Mucosa of stomach (tissue), 1 donor: ENCODE results near the gene STK38.

Source experiments
- H3K27me3 ChIP-seq: one replicate; pipeline ENCODE4 v1.7.0; 2013; ENCODE audit warnings: mild to moderate bottlenecking, low read length; ENCODE audit not compliant: control insufficient read depth, insufficient read depth
- H3K36me3 ChIP-seq: one replicate; pipeline ENCODE4 v1.7.0; 2013; ENCODE audit warnings: low read length; ENCODE audit not compliant: control insufficient read depth, insufficient read depth
- H3K4me1 ChIP-seq: one replicate; pipeline ENCODE4 v1.7.0; 2013; ENCODE audit warnings: mild to moderate bottlenecking, low read length; ENCODE audit not compliant: control insufficient read depth, insufficient read depth
- H3K4me3 ChIP-seq: one replicate; pipeline ENCODE4 v1.7.0; 2013; ENCODE audit warnings: low read length
- H3K9ac ChIP-seq: one replicate; pipeline ENCODE4 v1.7.0; 2013; ENCODE audit warnings: mild to moderate bottlenecking, low read length, moderate library complexity
- H3K9me3 ChIP-seq: one replicate; pipeline ENCODE4 v1.7.0; 2013; ENCODE audit warnings: mild to moderate bottlenecking, low read length, moderate library complexity; ENCODE audit not compliant: control insufficient read depth
- donor health status: Pancreatic carcinoma.

Gene STK38

DNA sequence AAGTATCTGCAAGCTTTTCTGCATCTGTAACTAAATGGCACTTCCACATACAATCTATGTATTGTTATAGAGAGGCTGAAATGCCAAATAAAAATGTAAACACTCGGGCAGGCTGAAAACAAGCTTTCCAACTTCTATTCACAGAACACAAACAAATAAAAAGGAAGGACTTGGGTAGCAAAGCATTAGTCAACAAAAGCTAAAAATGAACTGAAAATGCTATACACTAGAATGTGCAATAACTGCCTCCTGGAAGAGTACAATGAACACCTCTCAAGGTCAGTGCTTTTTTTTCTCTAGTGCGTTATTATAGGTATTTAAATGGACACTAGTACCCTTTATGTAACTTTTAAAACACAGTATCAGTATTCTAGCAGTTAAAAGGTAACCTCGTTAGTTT, 31.4 kb downstream of the STK38 start:
- no peaks in the 10 kb centered on the region for H3K9me3 ChIP-seq
- H3K9ac ChIP-seq = no peak overlapping the region
- H3K4me3 ChIP-seq = no peak overlapping the region
- H3K36me3 ChIP-seq = peaks cover 7% of the 10 kb centered on the region
- no peaks in the 10 kb centered on the region for H3K27me3 ChIP-seq
- no peaks in the 10 kb centered on the region for H3K4me1 ChIP-seq

DNA sequence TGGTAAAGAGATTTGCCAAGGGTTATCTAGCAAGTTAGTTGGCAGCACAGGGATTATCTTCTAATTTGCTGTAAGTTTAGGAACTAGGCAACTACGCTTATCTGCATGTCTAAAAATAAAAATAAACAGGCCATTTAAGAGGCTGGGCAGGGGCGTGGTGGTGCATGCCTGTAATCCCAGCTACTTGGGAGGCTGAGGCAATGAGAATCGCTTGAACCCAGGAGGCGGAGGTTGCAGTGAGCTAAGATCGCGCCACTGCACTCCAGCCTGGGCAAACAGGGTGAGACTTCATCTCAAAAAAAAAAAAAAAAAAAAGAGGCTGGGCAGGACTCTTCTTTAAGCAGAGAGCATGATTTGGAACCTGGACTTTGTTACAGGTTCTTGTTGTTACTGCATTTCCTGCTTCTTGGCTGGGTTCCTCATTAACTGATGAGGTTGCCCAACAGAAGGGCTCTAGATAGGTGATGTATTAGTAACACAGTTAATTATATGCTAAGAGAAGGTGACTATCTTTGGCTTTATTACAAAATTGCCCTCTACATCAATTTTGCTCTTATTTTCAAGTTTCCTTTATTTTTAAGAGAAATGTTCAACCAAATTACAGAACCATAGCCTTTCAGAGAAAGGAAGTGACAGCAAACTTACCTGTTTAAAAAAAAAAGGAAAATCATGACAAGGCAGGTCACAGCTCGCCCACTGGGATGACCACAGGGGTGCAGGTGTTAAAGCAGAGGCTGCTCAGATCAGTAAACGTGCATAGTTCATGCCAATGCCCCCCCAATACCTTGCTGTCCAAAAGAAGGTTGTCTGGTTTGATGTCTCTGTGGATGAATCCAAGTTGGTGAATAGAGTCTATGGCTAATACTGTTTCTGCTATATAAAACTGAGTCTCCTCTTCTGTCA, 32.5 kb downstream of the STK38 start:
- Histone ChIP-seq H3K27me3 (no peaks in the 10 kb centered on the region), H3K4me1 (no peaks in the 10 kb centered on the region), H3K9ac (no peak overlapping the region), H3K4me3 (no peak overlapping the region), H3K9me3 (no peaks in the 10 kb centered on the region), H3K36me3 (peaks cover 7% of the 10 kb centered on the region)

- peaks cover 7% of the 10 kb centered on the region for H3K36me3 ChIP-seq
- no peaks in the 10 kb centered on the region for H3K4me1 ChIP-seq
- H3K9me3 ChIP-seq = no peaks in the 10 kb centered on the region
- H3K9ac ChIP-seq = no peak overlapping the region
- no peaks in the 10 kb centered on the region for H3K27me3 ChIP-seq
- no peak overlapping the region for H3K4me3 ChIP-seq
These were observed 36.9 kb downstream of the STK38 start for GRCh38 chr6:36510365-36510764.

DNA sequence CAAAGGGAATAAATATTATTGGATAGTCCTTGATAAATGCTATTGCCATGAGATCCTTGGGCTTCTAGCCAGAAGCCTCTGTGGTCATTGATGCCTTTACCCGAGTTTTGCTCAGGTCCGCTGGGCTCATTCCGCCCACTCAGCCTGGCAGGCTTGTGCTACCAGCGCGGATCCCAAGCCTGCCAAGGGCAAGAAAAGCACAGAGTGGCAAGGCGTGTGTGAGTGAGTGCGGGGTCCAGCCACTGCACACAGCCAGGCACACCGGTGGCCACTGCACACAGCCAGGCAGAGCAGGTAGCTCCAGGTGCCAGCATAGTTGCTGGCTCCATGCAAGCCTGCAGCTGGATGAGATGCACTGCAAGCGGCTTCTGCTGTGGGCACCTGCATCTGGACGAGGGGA, 38.7 kb downstream of the STK38 start:
- Histone ChIP-seq H3K36me3 (no peaks in the 10 kb centered on the region), H3K4me3 (no peak overlapping the region), H3K9me3 (no peaks in the 10 kb centered on the region), H3K4me1 (no peaks in the 10 kb centered on the region), H3K27me3 (no peaks in the 10 kb centered on the region), H3K9ac (no peak overlapping the region)

DNA sequence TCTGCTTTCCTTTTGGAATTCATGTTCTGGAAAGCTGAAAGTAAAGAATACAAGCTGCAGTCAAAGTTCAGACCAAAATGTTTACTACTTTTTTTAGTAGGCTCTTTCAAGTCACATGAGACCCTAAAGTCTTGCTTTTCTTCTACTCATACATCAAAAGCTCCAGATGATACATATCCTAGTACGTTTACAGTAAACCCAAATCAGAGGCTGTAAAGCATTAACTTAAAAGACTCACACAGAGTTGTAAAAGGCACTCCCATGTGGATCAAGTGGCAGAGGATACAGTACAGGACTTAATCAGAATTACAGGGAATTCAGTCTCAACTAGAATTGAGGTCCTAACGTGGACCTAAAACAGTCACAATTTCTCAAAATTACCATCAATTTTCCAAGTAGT, 40.7 kb downstream of the STK38 start:
- Histone ChIP-seq H3K36me3 (no peaks in the 10 kb centered on the region), H3K9me3 (no peaks in the 10 kb centered on the region), H3K27me3 (no peaks in the 10 kb centered on the region), H3K4me3 (no peak overlapping the region), H3K4me1 (no peaks in the 10 kb centered on the region), H3K9ac (no peak overlapping the region)

GRCh38 chr6:36505744-36506534, 41.3 kb downstream of the STK38 start:
- Histone ChIP-seq H3K4me3 (no peak overlapping the region), H3K9ac (no peak overlapping the region), H3K9me3 (no peaks in the 10 kb centered on the region), H3K36me3 (no peaks in the 10 kb centered on the region), H3K27me3 (no peaks in the 10 kb centered on the region), H3K4me1 (no peaks in the 10 kb centered on the region)

DNA sequence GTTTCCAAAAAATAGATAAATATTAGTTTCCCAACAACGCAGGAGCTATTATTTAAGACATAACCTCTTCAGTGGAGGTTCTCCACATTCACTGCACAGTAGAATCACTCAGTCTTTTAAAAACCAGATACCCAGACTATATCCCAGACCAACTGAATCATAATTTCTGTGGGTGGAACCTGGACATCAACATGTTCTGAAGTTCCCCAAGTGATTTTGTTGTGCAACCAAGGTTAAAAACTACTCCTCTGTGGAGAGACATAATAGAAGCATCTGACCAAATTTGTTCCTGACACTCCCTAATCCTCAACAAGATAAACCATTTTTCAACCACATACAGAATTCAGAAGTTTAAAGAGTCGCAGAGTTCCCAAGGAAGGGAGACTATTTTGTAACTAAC, 42.3 kb downstream of the STK38 start:
- H3K9ac ChIP-seq = no peak overlapping the region
- H3K4me1 ChIP-seq = no peaks in the 10 kb centered on the region
- no peaks in the 10 kb centered on the region for H3K9me3 ChIP-seq
- H3K4me3 ChIP-seq = no peak overlapping the region
- no peaks in the 10 kb centered on the region for H3K27me3 ChIP-seq
- no peaks in the 10 kb centered on the region for H3K36me3 ChIP-seq

- no peak overlapping the region for H3K9ac ChIP-seq
- no peak overlapping the region for H3K4me3 ChIP-seq
- no peaks in the 10 kb centered on the region for H3K27me3 ChIP-seq
- H3K36me3 ChIP-seq = no peaks in the 10 kb centered on the region
- no peaks in the 10 kb centered on the region for H3K9me3 ChIP-seq
- no peaks in the 10 kb centered on the region for H3K4me1 ChIP-seq
These were observed 43.1 kb downstream of the STK38 start for GRCh38 chr6:36504181-36504580.

GRCh38 chr6:36501686-36502085, 45.6 kb downstream of the STK38 start:
- no peaks in the 10 kb centered on the region for H3K9me3 ChIP-seq
- no peaks in the 10 kb centered on the region for H3K27me3 ChIP-seq
- no peak overlapping the region for H3K9ac ChIP-seq
- H3K4me1 ChIP-seq = no peaks in the 10 kb centered on the region
- H3K4me3 ChIP-seq = no peak overlapping the region
- H3K36me3 ChIP-seq = no peaks in the 10 kb centered on the region

GRCh38 chr6:36499918-36500317, 47.4 kb downstream of the STK38 start:
- Histone ChIP-seq H3K9me3 (no peaks in the 10 kb centered on the region), H3K4me1 (no peaks in the 10 kb centered on the region), H3K4me3 (no peak overlapping the region), H3K36me3 (no peaks in the 10 kb centered on the region), H3K9ac (no peak overlapping the region), H3K27me3 (no peaks in the 10 kb centered on the region)

GRCh38 chr6:36495086-36495485, 52.2 kb downstream of the STK38 start:
- Histone ChIP-seq H3K9ac (no peak overlapping the region), H3K9me3 (no peaks in the 10 kb centered on the region), H3K27me3 (no peaks in the 10 kb centered on the region), H3K4me1 (no peaks in the 10 kb centered on the region), H3K4me3 (no peak overlapping the region), H3K36me3 (no peaks in the 10 kb centered on the region)

- H3K4me1 ChIP-seq = no peaks in the 10 kb centered on the region
- H3K9ac ChIP-seq = no peak overlapping the region
- no peaks in the 10 kb centered on the region for H3K9me3 ChIP-seq
- no peak overlapping the region for H3K4me3 ChIP-seq
- H3K27me3 ChIP-seq = no peaks in the 10 kb centered on the region
- no peaks in the 10 kb centered on the region for H3K36me3 ChIP-seq
These were observed 53.4 kb downstream of the STK38 start for GRCh38 chr6:36493859-36494258.
